HG03571 (cell line): ENCODE data around the gene SNX9.

Experiments used
- ATAC-seq: cut with Tn5 transposase; IDR thresholded peaks from one replicate; pipeline ENCODE4 v1.9.1; 2021; ENCODE audit not compliant: unreplicated experiment

The SNX9 gene

GRCh38 chr6:157974967-157975366 is 151.9 kb downstream of the SNX9 start:
- no peak for ATAC-seq

- ATAC-seq: no peak
Measured at GRCh38 chr6:157975456-157975855, 152.4 kb downstream of the SNX9 start.

GRCh38 chr6:157976345-157977175 is 153.5 kb downstream of the SNX9 start:
- ATAC-seq: no peak

- no peak for ATAC-seq
Measured at GRCh38 chr6:157977176-157977804, 154.2 kb downstream of the SNX9 start.

GRCh38 chr6:157978021-157978783 is 155.2 kb downstream of the SNX9 start:
- no peak for ATAC-seq

- ATAC-seq: peak; percentile 16
Measured at GRCh38 chr6:157980288-157981131, 157.5 kb downstream of the SNX9 start.

GRCh38 chr6:157981132-157981394 is 158.0 kb downstream of the SNX9 start:
- no peak for ATAC-seq

- ATAC-seq: peak; percentile 75
Measured at GRCh38 chr6:157981395-157982101, 158.5 kb downstream of the SNX9 start, which contains the start of gene SYNJ2. SYNJ2 (plus strand) TSS chr6:157981863; CDS start chr6:157981962, 99 bp downstream.

- peak; percentile 8 for ATAC-seq
Measured at GRCh38 chr6:157982102-157982562, 159.1 kb downstream of the SNX9 start.

GRCh38 chr6:157982563-157983405 is 159.7 kb downstream of the SNX9 start:
- ATAC-seq: no peak

GRCh38 chr6:157983406-157984119 is 160.5 kb downstream of the SNX9 start:
- ATAC-seq: no peak

- ATAC-seq: no peak
Measured at GRCh38 chr6:157984128-157984527, 161.1 kb downstream of the SNX9 start.

GRCh38 chr6:157984686-157985225 is 161.7 kb downstream of the SNX9 start:
- no peak for ATAC-seq

- no peak for ATAC-seq
Measured at GRCh38 chr6:157985378-157986155, 162.5 kb downstream of the SNX9 start.

- ATAC-seq: no peak
Measured at GRCh38 chr6:157987788-157988699, 165.0 kb downstream of the SNX9 start.

- no peak for ATAC-seq
Measured at GRCh38 chr6:157988700-157989063, 165.6 kb downstream of the SNX9 start.
